GM03348 (cell line): ENCODE measurements around the gene PDE8A.
A peak's percentile ranks its signal among the peaks of the same experiment; 100 is the strongest.
"Not testable (repeated sequence)": the region's sequence is repeated elsewhere in the genome, so short reads cannot be mapped to it uniquely, and the experiment has no call there.

Experiments used
- DNase-seq: peaks from one replicate; pipeline ENCODE4 v3.0.0; 2012; ENCODE audit warnings: low spot score

Gene PDE8A

DNA sequence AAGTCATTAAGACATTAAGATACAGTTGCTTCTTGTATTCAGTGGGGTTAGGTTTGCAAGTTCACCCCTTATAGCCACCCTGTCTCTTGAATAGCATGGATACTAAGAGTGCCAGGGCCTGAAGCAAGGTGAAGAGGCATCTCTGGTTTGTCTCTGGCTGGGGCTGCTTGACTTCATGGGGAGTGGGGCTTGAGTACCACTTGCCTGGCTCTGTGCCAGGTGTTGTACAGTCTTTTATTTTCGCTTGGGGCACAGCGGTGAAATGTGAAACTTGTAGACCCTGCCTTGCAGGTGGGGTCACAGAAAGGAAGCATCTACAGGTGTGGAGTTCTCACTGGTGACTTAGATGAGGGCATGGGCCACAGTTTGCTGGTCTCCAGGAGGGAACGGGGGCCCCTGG lies 152.1 kb downstream of the PDE8A start:
- no peak for DNase-seq

DNA sequence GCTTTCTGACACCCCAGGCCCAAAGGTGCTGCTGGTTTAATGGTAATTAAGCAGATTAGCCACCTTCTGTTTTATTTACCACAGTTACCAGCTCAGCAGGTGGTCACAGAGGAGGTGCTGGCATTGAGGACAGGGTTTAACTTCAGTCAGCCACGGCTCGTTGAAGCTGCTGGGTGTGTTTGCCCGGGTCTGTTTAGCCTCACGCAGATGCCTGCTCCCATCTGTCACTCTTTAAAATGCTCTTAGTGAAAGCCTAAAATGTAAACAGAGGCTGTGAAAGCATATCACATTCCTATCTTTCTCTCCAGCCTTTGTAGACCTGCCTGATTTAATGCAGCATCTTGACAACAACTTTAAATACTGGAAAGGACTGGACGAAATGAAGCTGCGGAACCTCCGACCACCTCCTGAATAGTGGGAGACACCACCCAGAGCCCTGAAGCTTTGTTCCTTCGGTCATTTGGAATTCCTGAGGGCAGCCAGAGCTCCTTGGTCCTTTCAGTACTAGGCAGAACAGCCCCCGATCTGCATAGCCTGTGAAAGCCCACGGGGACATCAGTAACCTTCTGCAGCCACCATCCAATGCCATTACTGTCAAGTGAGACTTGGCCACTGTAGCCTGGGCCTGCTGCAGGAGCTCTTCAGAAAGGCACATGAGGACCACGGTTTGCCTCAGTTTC lies 156.0 kb downstream of the PDE8A start:
- no peak for DNase-seq

DNA sequence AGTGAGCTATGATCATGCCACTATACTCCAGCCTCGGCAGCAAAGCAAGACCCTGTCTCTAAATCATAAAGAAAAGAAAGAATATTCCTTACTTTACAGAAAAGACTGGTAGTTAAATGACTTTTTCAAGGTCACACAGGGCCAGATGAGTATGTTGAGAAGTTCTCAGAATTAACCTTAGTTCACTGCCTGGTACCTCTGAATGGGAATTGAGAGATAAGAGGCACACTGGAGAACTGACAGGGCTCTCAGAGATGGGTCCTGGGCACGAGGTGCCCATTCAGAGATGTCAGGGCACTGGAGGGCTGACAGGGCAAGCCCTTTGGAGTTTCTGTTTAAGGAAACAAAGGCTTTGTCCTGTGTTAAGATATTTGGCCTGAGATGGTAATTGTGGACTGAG lies 157.7 kb downstream of the PDE8A start:
- no peak for DNase-seq

DNA sequence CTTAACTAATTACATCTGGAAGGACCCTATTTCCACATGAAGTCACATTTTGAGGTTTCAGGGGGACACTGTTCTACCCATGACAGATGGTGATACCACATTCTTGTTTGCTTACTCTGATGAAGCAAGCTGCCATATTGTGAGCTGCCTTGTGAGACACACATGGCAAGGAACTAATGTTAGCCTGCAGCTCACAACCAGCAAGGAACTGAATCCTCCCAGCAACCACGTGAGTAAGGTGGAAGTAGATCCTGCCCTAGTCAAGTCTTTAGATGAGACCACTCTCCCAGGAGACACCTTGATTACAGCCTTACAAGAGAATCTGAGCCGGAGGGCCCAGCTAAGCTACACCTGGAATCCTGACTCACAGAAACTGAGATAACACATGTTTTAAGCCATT lies 160.1 kb downstream of the PDE8A start:
- no peak for DNase-seq

DNA sequence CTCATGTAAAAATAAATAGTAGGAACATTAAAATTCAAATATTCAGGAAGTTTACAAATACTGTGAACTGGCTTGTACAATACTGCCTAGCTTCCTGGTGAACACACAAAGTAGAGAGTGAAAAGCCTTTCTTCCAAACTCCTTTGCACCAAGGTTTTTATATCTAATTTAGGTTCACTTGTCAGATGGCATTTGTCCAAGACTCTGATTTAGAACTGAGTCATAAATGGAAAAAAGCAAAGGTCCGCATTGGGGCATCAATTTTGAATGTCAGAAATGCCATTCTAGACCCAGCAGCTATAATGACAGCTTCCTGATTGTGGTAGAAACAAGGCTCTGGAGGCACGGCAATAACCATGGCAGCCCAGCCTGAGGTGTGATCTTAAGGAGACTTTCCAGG lies 160.7 kb downstream of the PDE8A start:
- no peak for DNase-seq

DNA sequence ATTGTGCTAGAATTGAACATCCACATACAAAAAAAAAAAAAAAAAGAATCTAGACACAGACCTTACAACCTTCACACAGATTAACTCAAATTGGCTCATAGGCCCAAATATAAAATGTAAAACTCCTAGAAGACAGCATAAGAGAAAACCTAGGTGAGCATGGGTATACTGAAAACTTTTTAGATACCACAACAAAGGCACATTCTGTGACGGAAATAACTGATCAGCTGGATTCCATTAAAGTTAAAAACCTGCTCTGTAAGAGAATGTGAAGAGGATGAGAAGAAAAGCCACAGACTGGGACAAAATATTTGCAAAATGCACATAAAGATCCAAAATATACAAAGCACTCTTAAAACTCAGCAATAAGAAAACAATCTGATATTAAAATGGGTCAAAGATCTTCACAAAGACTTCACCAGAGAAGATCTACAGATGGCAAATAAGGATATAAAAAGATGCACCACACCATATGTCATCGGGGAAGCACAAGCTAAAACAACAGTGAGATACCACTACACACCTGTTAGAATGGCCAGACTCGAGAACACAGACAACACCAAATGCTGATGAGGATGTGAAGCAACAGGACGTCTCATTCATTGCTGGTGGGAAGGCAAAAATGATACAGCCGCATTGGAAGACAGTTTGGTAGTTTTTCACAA lies 167.9 kb downstream of the PDE8A start:
- no peak for DNase-seq

DNA sequence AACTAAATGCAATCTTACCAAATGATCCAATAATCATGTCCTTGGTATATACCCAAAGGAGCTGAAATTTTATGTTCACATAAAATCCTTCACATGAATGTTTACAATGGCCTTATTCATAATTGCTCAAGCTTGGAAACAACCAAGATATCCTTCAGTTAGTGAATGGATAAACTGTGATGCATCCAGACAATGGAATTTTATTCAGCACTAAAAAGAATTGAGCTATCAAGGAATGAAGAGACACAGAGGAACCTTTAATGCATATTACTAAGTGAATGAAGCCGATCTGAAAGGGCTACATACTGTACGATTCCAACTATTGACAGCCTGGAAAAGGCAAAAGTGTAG lies 168.4 kb downstream of the PDE8A start:
- DNase-seq = no peak

DNA sequence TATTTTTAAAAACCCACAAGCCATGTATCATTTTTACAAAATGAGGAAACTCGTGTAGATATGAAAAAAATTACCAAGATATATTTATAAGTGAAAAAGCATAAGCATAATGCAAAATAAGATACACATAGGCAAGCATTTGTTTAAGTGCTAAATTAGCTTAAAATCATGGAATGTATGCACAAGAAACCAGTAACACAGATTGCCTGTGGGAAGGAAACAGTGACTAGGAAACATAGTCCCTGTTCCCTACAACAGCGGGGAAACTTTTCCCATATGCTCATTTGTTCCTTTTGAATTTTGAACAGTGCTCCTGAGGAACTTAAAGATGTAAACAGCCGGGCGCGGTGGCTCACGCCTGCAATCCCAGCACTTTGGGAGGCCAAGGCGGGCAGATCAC lies 169.5 kb downstream of the PDE8A start:
- DNase-seq = no peak

DNA sequence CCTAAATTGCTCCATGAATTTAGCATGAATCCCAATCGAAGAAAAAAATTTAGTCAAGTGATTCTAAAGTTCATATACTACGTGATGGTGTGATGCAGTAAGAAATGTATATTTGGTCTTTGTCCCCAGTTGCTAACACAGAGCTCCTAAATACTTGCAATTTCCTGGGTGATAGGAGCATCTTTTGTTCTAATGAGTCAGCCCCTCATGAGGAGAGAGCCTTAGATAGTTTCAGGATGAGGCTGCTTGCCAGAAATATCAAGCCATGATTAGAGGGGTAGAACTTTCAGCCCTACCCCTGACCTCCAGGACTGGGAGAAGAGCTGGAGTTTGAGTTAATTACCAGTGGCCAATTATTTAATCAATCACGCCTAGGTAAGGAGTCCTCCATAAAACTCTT lies 170.2 kb downstream of the PDE8A start:
- no peak for DNase-seq

DNA sequence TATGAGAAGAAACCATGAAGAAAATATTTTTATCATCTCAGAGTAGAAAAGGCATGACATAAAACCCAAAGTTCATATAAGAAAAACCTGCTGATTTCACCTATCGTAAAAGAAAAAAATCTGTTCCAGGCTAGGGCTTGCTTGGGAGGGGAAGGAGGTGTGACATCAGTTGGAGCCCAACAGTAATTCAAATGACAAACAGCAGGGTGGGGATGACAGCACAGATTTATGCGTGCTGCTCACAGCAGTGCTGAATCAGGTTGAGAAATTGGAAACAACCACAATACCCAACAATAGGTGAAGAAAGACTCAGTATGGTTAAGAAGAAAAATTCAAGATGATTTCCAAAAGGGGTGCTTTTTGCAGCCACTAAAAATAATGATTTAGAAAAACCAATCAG lies 172.4 kb downstream of the PDE8A start:
- no peak for DNase-seq

DNA sequence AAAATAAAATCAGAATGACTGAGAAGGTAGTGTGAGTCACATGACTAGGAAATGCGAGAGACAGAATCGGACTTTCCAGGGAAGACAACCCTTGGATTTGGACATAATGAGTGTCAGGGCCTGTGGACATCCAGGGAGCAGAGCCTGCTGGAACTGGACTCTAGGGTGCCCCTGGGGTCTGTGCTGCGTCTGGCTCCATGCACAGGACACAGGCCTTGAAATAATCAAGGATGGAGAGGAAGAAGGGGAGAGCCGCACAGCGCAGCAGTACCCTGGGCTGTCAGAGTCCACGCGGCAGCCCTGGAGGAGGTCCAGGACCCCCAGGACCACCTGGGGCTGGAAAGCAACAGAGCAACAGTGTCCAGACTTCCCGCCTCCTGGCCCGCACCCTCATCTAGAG lies 173.7 kb downstream of the PDE8A start:
- no peak for DNase-seq

DNA sequence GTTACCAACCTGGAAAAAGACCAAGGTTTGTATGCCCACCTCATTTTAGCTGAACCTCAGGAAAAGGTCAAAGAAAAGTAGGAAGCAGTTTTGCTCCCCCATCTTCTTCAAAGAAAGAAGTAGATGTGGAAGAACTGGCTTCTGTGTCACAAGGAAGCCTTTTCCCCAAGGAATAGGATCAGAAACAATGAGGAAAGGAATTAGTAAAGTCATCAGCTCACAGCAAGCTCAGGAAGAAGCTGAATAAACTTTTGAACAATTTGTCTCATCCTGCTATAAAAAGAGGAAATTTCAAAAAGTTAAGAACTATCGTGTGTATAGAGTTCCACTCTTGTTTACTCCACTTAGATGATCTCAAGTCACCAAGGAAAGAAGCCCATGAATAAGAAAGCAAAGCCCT lies 174.2 kb downstream of the PDE8A start:
- DNase-seq = no peak

DNA sequence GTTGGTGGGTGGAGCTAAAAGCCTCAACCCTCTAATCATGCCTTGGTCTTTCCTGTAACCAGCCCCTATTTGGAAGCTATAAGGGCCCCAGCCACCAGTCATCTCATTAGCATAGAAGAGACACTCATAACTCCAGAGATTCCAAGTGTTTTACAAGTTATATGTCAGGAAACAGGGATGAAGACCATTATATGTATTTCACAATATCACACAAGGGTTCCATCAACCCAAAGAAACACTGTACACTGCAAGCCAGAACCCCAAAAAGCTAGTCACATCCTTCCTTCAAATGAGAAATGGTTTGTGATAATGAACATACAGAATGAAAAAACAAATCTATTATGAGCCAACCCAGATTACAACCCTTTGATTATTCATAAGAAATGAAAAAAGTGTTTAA lies 175.7 kb downstream of the PDE8A start:
- no peak for DNase-seq

DNA sequence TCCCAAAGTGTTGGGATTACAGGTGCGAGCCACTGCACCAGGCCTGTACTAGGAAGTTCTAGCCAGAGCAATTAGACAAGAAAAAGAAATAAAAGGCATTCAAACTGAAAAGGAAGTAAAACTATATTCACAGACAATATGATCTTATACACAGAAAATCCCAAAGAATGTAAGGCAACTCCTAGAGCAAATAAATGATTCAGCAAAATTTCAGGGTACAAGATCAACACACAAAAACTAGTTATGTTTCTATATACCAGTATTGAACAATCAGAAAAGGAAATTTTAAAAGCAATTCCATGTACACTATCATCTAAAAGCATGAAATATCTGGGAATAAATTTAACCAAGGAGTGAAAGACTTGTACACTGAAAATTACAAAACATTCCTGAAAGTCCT lies 180.6 kb downstream of the PDE8A start:
- no peak for DNase-seq

DNA sequence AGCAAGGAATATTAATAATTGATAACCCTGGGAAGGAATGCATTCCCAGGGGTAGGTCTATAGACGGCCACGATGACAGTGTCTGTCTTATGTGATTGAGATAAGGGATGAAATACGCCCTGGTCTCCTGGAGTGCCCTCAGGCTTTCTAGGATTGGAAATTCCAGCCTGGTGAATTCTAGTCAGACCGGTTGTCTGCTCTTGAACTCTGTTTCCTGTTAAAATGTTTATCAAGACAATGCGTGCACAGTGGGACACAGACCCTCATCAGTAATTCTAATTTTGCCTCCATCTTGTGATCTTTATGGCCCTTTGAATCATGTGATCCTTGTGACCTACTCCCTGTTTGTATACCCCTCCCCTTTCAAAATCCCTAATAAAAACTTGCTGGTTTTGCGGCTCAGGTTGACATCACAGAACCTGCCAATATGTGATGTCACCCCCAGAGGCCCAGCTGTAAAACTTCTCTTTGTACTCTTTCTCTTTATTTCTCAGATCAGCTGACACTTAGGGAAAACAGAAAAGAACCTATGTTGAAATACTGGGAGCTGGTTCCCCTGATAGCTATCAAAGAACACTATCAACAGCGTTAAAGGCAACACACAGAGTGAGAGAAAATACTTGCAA lies 183.3 kb downstream of the PDE8A start:
- DNase-seq = no peak

DNA sequence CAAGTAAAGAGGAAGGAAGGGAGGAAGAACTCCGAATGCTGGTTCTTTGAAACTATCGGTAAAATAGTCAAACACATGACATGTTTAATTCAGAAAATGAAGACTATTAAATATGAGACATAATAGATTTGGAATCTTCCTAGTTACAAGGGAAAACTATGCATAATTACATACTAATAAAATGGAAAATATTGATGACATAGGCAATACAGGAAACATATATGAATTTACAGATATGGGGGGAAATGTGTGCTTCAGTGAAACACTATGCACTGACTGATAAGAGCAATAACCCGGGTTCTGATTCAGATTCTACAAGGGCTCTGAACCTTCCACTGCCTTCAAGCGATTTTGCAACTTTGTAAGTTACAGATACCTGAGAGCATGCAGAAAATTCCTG lies 185.9 kb downstream of the PDE8A start:
- DNase-seq = no peak

DNA sequence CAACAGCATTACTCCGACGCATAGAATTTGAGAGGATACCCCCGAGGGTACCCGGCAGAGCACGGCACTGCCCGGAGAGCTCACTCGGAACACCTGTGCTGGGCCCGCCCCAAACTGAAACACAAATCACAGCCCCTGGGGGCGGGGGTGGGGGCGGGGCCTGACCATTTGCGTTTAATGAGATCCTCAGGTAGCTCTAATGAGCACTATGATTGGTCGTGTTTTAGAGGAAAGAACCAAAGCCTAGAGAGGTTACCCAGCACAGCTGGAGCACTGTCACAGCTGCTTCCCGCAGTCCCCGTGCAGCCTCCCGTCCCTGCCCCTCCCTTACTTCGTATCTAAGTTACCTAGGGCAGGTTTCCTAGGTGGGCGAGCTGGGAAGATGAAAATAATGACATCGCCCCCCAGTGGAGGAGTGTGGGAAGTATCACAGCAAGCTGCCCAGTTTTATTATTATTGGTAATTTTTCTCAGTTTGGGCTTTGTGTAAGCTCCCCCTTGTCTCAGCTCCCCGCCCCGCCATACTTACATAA lies 187.1 kb downstream of the PDE8A start:
- peak; percentile 16 for DNase-seq

DNA sequence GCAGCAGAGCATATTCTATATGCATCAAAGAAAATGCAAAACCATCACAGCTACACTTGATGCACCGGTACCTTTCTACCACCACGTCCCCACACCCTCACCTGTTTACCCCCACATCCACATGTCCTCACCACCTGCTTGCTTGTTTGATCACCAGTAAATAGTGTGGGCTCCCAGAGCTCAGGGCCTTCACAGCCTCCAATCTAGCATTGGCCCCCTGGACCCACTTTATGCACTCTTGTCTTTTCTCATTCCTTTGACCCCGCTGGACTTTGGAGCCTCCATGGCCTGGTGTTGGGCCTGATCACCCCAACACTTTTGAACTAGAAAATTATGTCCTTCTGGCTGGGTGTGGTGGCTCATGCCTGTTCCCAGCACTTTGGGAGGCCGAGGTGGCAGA lies 190.1 kb downstream of the PDE8A start:
- no peak for DNase-seq

DNA sequence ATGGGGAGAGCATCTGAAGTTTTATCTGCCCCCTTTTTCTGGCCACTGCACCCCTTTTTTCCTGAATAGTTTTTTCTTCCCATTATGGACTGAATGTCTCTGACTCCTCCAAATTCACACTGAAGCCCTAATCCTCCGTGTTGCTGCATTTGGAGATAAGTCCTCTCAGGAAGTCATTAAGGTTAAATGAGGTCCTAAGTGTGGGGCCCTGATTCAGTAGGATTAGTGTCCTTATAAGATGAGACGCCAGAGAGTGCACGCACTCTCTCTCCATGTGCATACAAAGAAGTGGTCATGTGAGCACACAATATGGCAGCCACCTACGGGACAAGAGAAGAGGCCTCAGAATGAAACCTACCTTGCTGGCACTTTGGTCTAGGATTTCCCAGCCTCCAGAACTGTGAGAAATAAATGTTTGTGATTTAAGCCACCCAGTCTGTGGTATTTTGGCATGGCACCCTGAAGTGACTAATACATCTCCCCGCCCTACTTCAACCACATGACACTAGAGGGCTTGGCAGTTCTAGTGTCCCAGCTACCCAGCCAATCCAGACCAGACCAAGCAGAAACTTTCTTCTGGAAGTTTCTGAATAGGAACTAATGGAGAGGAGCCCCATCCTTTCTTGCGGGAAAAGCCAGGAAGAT lies 191.3 kb downstream of the PDE8A start:
- DNase-seq = no peak

DNA sequence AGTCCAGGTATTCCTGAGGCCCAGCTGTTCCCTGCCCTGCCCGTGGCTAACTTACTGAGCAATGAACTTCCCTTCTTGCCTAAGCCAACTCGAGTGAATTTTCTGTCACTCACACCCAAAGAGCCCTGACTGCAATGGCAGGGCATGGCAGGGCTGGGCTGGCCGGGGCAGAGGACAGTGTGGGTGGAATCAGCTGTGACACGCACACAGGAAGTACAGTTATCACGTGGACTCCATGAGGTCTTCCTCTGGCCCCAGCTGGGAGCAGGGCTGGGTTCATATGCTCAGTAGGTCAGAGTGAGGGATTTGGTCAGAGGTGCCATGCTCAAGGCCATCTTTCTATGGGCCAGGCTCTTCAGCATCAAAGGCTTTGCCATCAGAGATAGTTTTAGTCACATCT lies 192.0 kb downstream of the PDE8A start:
- DNase-seq = not testable (repeated sequence)

DNA sequence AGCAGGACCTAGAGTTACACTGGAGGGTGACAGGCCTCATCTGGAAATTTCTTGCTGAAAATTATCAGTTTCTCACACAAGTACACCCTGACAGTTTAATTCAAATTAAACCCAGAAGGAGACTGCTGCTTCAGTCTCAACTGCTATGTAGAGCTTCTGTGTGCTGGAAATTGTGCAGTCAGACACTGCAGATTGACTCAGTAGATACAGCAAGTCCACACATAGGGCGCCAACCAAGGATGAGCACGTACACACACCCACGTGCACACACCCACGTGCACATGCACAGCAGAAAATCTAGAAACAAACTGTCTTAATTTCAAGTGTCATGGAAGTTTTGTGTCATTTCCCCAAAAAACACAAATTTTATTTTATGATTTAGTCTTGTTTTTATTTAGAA lies 192.9 kb downstream of the PDE8A start:
- no peak for DNase-seq

DNA sequence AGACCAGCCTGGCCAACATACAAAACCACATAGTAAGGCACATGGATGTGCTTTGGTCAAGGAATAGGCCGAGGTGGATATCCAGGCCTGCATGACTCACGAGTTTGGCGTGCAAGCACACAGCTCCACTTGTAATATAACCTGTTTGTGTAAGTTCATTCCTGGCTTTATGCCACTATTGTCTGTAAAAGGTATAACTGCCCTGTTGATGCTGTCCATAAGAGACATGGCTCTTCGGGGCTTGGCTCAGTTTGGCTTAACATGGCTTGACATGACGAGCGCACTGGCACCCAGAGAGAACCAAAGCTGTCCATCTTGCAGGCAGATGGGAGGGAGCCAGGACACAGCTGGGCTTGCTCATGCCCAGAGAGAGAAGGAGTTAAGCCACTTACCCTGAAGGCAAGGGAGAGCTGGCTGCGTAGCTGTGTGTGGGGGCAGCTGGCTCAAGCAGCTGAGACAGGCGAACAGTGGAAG lies 195.4 kb downstream of the PDE8A start:
- DNase-seq = not testable (repeated sequence)

DNA sequence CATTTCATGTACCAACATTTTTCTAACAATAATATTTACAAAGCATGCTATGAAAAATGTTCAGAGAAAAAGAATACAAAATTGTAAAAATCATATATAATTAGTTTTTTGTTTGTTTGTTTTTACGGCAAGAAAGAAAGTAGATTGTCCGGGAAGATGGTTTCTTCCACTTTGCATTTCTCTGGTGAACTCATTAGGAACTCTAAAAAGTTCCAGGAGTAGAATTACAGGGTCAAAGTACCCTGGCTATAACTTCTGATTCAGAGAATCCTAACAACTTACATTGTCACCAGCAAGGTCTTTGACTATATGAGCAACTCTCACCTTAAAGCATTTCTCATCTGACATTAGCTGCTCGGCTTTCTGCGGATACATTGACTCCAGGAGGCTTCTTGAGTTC lies 196.7 kb downstream of the PDE8A start:
- DNase-seq = no peak
